ENCODE measurements around the gene DDX1. TPM values are rescaled to one million over a fixed set of nuclear protein-coding genes. Genes with fewer than 3 reads are reported as not detected.

Gene DDX1
- total RNA-seq, 2 experiments from 2014 or later = 42.7 to 91.8 TPM

DNA sequence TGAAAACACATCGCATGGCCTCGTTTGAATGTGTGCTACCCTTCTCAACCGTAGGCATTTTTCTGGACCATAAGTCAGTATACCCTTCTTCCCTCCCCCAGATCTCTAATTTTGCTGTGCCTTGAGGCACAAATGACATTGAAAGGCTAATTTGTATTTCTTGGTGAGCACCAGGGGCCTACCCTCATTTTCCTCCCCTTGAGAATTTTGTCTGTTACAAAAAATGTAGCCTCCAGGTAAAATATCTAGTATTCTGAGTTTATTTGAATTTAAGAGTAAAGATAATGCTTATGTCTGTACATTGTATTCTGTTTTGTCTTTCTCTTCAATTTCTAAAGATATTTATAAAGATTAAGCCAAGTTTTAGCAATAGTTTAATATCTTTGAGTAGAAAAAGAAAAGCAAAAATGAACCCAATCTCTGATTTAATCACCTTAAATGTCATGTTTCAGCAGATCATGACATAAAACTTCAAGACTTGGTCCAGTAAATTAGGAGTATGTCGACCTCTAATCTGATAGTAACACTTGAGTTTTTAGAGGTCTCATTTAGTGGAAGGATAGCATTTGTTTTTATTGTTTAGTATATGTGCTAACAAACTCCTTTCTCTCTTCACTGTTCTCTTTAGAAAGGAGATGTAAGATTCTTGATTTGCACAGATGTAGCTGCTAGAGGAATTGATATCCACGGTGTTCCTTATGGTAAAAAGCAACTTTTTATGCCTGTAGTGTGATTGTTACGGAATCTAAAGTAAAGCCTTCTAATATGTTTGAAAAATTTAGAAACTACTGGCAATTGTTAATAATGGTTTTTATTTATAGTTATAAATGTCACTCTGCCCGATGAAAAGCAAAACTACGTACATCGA lies 36.4 kb downstream of the DDX1 start:
- Histone ChIP-seq H3K4me1 (ENCODE audit: insufficient read depth, low read length, poor library complexity, severe bottlenecking) (no peaks in the 10 kb centered on the region), H3K36me3 (ENCODE audit: insufficient read depth, low read length) (peaks cover 100% of the 10 kb centered on the region), H3K4me3 (ENCODE audit: low read depth, low read length, poor library complexity, severe bottlenecking) (no peak overlapping the region), H4K20me1 (ENCODE audit: insufficient read depth, low read length) (no peaks in the 10 kb centered on the region), H3K9me3 (ENCODE audit: low read length) (peaks cover 7% of the 10 kb centered on the region; the same call in 1 of the 2 replicates), H2AFZ (ENCODE audit: low read length) (no peak overlapping the region), H3K9me2 (ENCODE audit: insufficient read depth, low read length) (no peaks in the 10 kb centered on the region), H3K27ac (ENCODE audit: low read depth, low read length, poor library complexity, severe bottlenecking) (no peak overlapping the region), H3K4me2 (ENCODE audit: low read length) (no peak overlapping the region), H3K79me2 (ENCODE audit: insufficient read depth, low read depth, low read length) (no peaks in the 10 kb centered on the region)
- TF ChIP-seq, protein P1, sequence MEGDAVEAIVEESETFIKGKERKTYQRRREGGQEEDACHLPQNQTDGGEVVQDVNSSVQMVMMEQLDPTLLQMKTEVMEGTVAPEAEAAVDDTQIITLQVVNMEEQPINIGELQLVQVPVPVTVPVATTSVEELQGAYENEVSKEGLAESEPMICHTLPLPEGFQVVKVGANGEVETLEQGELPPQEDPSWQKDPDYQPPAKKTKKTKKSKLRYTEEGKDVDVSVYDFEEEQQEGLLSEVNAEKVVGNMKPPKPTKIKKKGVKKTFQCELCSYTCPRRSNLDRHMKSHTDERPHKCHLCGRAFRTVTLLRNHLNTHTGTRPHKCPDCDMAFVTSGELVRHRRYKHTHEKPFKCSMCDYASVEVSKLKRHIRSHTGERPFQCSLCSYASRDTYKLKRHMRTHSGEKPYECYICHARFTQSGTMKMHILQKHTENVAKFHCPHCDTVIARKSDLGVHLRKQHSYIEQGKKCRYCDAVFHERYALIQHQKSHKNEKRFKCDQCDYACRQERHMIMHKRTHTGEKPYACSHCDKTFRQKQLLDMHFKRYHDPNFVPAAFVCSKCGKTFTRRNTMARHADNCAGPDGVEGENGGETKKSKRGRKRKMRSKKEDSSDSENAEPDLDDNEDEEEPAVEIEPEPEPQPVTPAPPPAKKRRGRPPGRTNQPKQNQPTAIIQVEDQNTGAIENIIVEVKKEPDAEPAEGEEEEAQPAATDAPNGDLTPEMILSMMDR (conservative IDR thresholded peaks at IDR 0.05; ENCODE audit: low read length) = no peak
- TF ChIP-seq EZH2phosphoT487 (IDR thresholded peaks at IDR 0.05; ENCODE audit: borderline replicate concordance, low read depth, low read length) = no peak
- DNase-seq (ENCODE audit: low spot score) = no peak
- BruUV-seq (replicated peaks) = no TSS peak
- intact Hi-C loops (cut with micrococcal nuclease; ENCODE audit: unreplicated experiment) = no loop called here
- CTCF ChIA-PET (ENCODE audit: unreplicated experiment) = no interaction called here
- POLR2A ChIA-PET = interaction anchor here (1.3 kb wide), 1 partner anchor 14 kb away, joined by 4 read pairs; no protein-coding TSS in a partner anchor

DNA sequence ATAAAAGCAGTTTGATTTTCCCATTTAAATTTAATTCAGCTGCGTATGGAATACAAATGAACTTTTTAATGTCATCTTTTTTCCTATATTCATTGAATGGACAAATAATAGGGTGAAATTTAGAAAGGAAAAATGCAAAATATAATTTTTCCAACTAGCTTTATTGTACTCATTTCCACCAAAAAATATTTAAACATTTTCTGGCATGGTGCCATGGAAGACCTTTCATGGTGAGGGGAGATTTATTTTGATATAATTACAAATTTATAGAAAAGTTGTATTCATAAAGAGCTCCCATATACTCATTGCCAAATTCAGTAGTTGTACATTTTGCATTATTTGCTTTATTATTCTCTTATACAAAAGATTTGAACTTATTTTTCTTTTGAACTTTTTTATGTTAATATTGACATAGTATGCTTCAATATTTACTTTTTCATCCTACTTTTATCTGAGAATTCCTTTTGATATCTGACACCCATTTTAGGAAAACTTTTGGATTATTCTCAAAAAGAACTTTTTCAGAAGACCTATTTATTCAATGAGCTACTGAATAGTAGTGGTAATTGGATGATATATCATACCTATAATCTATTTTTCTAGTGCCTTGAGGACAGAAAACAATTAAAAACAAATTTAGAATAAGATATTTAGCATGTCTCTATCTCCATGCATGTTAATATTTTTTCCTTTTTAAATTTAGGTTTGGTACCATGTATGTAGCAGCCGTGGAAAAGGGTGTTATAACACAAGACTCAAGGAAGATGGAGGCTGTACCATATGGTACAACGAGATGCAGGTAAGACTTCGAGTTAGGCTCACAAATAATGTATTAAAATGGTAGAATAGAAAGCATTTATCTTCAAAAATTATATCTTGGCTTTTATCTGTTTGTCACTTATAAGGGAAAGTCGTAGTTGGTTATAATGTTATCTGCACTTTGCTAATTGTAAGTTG lies 37.5 kb downstream of the DDX1 start:
- CTCF ChIA-PET (ENCODE audit: unreplicated experiment) = no interaction called here
- POLR2A ChIA-PET = interaction anchor here (0.8 to 1.3 kb wide), 4 partner anchors 9 to 33 kb away, joined by 3 to 4 read pairs (median 4); no protein-coding TSS in a partner anchor
- BruUV-seq (replicated peaks) = no TSS peak
- no peaks in the 10 kb centered on the region for H3K4me1 ChIP-seq (ENCODE audit: insufficient read depth, low read length, poor library complexity, severe bottlenecking)
- no peak overlapping the region for H3K27ac ChIP-seq (ENCODE audit: low read depth, low read length, poor library complexity, severe bottlenecking)
- no peak for DNase-seq (ENCODE audit: low spot score)
- peaks cover 100% of the 10 kb centered on the region for H3K36me3 ChIP-seq (ENCODE audit: insufficient read depth, low read length)
- no peak overlapping the region for H3K4me3 ChIP-seq (ENCODE audit: low read depth, low read length, poor library complexity, severe bottlenecking)
- TF ChIP-seq EZH2phosphoT487 (IDR thresholded peaks at IDR 0.05; ENCODE audit: borderline replicate concordance, low read depth, low read length) = no peak
- TF ChIP-seq, protein P1 (conservative IDR thresholded peaks at IDR 0.05; ENCODE audit: low read length) = no peak
- H2AFZ ChIP-seq (ENCODE audit: low read length) = no peak overlapping the region
- H3K9me3 ChIP-seq (ENCODE audit: low read length) = peaks cover 2% of the 10 kb centered on the region; the same call in 1 of the 2 replicates
- no peaks in the 10 kb centered on the region for H4K20me1 ChIP-seq (ENCODE audit: insufficient read depth, low read length)
- intact Hi-C loops (cut with micrococcal nuclease; ENCODE audit: unreplicated experiment) = no loop called here
- H3K4me2 ChIP-seq (ENCODE audit: low read length) = no peak overlapping the region
- H3K9me2 ChIP-seq (ENCODE audit: insufficient read depth, low read length) = no peaks in the 10 kb centered on the region
- no peaks in the 10 kb centered on the region for H3K79me2 ChIP-seq (ENCODE audit: insufficient read depth, low read depth, low read length)
